ENCODE results near the gene TNS3.
"Not testable (repeated sequence)": the region's sequence is repeated elsewhere in the genome, so short reads cannot be mapped to it uniquely, and the experiment has no call there.

The TNS3 gene

GRCh38 chr7:47603514-47604255 lies 21.8 kb upstream of the TNS3 start:
- not testable (repeated sequence) for FAIRE-seq; DNase-seq (ENCODE audit: extremely low spot score, insufficient read length, low read depth)

DNA sequence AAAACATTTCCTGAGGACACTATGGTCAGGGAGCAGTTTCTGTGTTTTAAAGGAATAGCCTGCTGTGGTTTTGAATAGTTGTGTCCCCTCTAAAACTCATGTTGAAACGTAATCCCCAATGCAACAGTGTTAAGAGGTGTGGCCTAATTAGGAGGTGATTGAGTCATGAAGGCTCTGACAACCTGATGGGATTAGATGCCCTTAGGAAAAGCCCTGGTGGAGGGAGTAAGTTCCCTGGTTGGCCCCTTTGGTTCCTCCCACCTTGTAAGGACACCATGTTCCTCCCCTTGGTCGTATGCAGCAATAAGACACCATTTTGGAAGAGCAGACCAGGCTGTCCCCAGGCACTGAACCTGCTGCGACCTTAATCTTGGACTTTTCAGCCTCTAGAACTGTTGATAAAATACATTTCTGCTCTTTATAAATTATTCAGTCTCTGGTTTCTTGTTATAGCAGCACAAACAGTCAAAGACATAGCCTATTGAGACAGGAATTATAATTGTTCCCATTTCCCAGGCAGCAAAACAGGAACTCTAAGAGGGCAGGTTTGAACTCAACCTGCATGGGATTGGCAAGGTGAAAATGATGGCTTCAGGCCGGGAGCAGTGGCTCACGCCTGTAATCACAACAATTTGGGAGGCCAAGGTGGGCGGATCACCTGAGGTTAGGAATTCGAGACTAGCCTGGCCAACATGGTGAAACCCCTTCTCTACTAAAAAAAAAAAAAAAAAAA lies 20.5 kb upstream of the TNS3 start:
- DNase-seq (ENCODE audit: extremely low spot score, insufficient read length, low read depth) (no peak), FAIRE-seq (no peak)

DNA sequence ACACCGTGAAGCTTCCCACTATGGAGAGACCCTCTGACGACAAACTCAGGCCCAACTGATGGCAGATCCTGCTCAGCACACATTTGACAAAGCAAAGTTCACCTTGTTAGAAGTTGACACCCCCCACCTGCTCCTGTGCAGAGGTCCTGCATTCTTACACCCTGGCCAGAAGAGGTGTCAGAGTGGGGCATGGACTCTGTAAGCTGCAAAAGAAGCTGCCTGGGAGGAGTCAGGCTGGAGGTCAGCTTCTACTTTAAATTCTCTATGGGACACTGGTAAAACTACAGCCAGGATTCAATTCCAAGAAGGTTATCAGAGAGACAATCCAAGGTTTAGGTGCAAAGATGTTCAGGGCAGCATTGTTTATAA lies 20.0 kb upstream of the TNS3 start:
- FAIRE-seq, result no peak

GRCh38 chr7:47601119-47601880 lies 19.4 kb upstream of the TNS3 start:
- FAIRE-seq (peak; percentile 64), DNase-seq (ENCODE audit: extremely low spot score, insufficient read length, low read depth) (no peak)

More for the DNA sequence above, 20.0 kb upstream of the TNS3 start:
- DNase-seq (ENCODE audit: extremely low spot score, insufficient read length, low read depth), result no peak

DNA sequence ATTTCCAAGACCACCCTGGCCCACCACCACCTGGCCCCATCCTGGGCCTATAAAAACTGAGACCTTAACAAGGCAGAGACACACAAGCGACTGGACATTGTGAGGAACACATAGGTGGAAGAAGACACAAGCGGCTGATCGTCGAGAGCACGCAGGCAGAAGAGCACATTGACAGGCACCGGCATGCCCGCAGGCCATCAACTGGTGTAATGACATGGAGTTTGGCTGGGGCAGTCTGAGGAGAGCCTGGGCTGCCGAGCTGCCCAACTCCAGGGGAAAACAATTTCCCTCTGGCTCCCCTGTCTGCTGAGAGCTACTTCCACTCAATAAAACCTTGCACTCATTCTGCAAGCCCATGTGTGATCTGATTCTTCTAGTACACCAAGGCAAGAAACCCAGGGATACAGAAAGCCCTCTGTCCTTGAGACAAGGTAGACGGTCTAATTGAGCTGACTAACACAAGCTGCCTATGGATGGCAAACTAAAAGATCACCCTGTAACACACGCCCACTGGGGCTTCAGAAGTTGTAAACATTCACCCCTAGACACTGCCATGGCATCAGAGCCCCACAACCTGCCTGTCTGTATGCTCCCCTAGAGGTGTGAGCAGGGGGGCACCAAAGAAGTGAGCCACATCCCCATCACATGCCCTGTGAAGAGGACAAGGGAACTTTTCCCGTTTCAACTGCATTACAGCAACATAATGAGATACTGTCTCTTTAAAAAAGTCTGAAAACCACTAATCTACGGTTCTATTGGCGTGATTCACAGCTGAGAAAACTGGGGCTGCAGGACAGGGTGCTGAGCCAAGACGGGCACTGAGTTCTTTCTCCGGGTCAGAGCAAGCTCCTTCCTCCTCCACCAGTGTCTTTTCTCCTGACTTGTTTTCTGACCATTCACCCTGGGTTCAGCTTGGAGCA lies 18.5 kb upstream of the TNS3 start:
- FAIRE-seq, result no peak
- DNase-seq (ENCODE audit: extremely low spot score, insufficient read length, low read depth), result no peak

- FAIRE-seq (no peak), DNase-seq (ENCODE audit: extremely low spot score, insufficient read length, low read depth) (no peak)
Observed at GRCh38 chr7:47597379-47597778, 15.5 kb upstream of the TNS3 start.

GRCh38 chr7:47596502-47597202 lies 14.7 kb upstream of the TNS3 start:
- no peak for DNase-seq (ENCODE audit: extremely low spot score, insufficient read length, low read depth)
- FAIRE-seq, result no peak

GRCh38 chr7:47594406-47594805 lies 12.5 kb upstream of the TNS3 start:
- FAIRE-seq, result no peak
- no peak for DNase-seq (ENCODE audit: extremely low spot score, insufficient read length, low read depth)

- DNase-seq (ENCODE audit: extremely low spot score, insufficient read length, low read depth) (no peak), FAIRE-seq (no peak)
Observed at GRCh38 chr7:47591655-47592572, 10.0 kb upstream of the TNS3 start.

GRCh38 chr7:47591089-47591654 lies 9.3 kb upstream of the TNS3 start:
- FAIRE-seq, result no peak

DNA sequence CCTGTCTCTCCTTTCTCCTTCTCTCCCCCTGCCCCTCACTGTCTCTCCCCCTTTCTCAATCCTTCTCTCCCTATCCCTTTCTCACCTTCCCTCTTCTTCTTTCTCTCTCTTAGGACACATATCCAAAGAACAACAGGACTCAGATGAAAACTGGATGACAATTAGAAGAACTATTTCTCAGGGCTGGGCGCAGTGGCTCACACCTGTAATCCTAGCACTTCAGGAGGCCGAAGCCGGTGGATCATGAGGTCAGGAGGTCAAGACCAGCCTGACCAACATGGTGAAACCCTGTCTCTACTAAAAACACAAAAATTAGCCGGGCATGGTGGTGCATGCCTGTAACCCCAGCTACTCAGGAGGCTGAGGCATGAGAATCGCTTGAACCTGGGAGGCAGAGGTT lies 8.3 kb upstream of the TNS3 start:
- FAIRE-seq; DNase-seq (ENCODE audit: extremely low spot score, insufficient read length, low read depth): not testable (repeated sequence)

More at GRCh38 chr7:47591089-47591654, 9.3 kb upstream of the TNS3 start:
- no peak for DNase-seq (ENCODE audit: extremely low spot score, insufficient read length, low read depth)

- DNase-seq (ENCODE audit: extremely low spot score, insufficient read length, low read depth), result no peak
- no peak for FAIRE-seq
Observed at GRCh38 chr7:47588704-47589225, 6.9 kb upstream of the TNS3 start.

DNA sequence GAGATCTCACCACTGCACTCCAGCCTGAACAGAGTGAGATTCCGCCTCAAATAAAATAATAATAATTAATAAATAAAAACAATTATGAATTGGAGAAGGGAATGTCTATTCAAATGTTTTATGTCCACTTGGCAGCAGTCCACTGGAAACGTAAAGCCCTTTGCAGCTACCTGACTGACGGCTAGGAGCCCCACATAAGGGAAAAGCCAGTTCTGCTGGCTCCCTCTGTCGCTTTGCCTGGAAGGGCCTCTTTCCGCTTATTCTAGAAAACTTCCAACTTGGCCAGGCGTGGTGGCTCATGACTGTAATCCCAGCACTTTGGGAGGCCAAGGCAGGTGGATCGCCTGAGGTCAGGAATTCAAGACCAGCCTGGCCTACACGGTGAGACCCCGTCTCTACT lies 6.1 kb upstream of the TNS3 start:
- FAIRE-seq, result no peak
- DNase-seq (ENCODE audit: extremely low spot score, insufficient read length, low read depth), result no peak

- FAIRE-seq (no peak), DNase-seq (ENCODE audit: extremely low spot score, insufficient read length, low read depth) (no peak)
Observed at GRCh38 chr7:47587351-47587750, 5.4 kb upstream of the TNS3 start.

- no peak for FAIRE-seq
- no peak for DNase-seq (ENCODE audit: extremely low spot score, insufficient read length, low read depth)
Observed at GRCh38 chr7:47586925-47587324, 5.0 kb upstream of the TNS3 start.

DNA sequence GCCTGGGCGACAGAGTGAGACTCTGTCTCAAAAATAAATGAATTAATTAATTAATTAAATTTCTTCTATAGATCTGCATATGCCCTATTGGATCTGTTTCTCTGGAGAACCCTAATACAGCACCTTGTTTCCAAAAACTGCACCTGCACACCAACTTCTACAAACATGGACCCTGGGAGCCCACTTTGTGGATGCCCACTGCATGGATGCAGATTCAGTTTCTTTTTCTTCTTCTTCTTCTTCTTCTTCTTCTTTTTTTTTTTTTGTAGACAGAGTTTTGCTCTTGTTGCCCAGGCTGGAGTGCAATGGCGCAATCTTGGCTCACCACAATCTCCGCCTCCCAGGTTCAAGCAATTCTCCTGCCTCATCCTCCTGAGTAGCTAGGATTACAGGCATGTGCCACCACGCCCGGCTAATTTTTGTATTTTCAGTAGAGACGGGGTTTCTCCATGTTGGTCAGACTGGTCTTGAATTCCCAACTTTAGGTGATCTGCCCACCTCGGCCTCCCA lies 4.3 kb upstream of the TNS3 start:
- not testable (repeated sequence) for FAIRE-seq; DNase-seq (ENCODE audit: extremely low spot score, insufficient read length, low read depth)

- FAIRE-seq, result no peak
- DNase-seq (ENCODE audit: extremely low spot score, insufficient read length, low read depth), result no peak
Observed at GRCh38 chr7:47584536-47584895, 2.6 kb upstream of the TNS3 start.

Data from GM18507 (cell line).